GM12878 (cell line): ENCODE results near the gene STAMBP.

Source experiments
- ATF7 ChIP-seq: fragments of 450-650 bp; IDR thresholded peaks from 2 replicates; pipeline ENCODE4 v1.6.1; 2016; ENCODE audit warnings: low read depth, mild to moderate bottlenecking
- CTCF ChIP-seq, 3 experiments: IDR thresholded peaks in 2 of 3; conservative IDR thresholded peaks in 1 of 3; 2 replicates each; pipeline ENCODE4 v1.5.1; 2011; ENCODE audit warnings: low read depth in 3 of 3, low read length in 3 of 3, mild to moderate bottlenecking in 3 of 3, control low read depth in 2 of 3, moderate library complexity in 2 of 3, inconsistent platforms in 1 of 3, mixed read lengths in 1 of 3; ENCODE audit not compliant: control insufficient read depth in 2 of 3, insufficient read depth in 1 of 3; ENCODE audit errors: extremely low read depth in 1 of 3
- EP300 ChIP-seq, 2 experiments: fragments of 150-350 bp in 1 of 2; IDR thresholded peaks; 2 replicates each; pipeline ENCODE4 v1.6.1; 2011 to 2012; ENCODE audit warnings: low read depth in 2 of 2, low read length in 2 of 2, borderline replicate concordance in 1 of 2, improper control_type of control experiment in 1 of 2, inconsistent platforms in 1 of 2; ENCODE audit not compliant: control insufficient read depth in 1 of 2
- EZH2 ChIP-seq: IDR thresholded peaks from 2 replicates; pipeline ENCODE4 v1.6.1; 2012; ENCODE audit warnings: low read depth, mild to moderate bottlenecking, control low read depth, inconsistent platforms, low read length, borderline replicate concordance; ENCODE audit not compliant: control insufficient read depth
- MXI1 ChIP-seq: fragments of 150-350 bp; IDR thresholded peaks from 2 replicates; pipeline ENCODE4 v1.6.1; 2011; ENCODE audit warnings: low read depth, mild to moderate bottlenecking, inconsistent platforms, low read length, improper control_type of control experiment
- POLR2A ChIP-seq: IDR thresholded peaks from 2 replicates; pipeline ENCODE4 v1.6.1; 2011; ENCODE audit warnings: low read depth, mild to moderate bottlenecking, low read length
- RBBP5 ChIP-seq: fragments of 200-600 bp; sonication (generic); conservative IDR thresholded peaks from 2 replicates; pipeline ENCODE4 v1.6.1; 2016
- TAF1 ChIP-seq: IDR thresholded peaks from 2 replicates; pipeline ENCODE4 v1.6.1; 2011; ENCODE audit warnings: mild to moderate bottlenecking, low read depth, low read length, borderline replicate concordance
- TCF7 ChIP-seq: IDR thresholded peaks from 2 replicates; pipeline ENCODE4 v1.6.1; 2014; ENCODE audit warnings: antibody characterized with exemption, borderline replicate concordance
- ZNF592 ChIP-seq: fragments of 450-650 bp; IDR thresholded peaks from 2 replicates; pipeline ENCODE4 v1.6.1; 2017; ENCODE audit warnings: mild to moderate bottlenecking, moderate library complexity

DNA sequence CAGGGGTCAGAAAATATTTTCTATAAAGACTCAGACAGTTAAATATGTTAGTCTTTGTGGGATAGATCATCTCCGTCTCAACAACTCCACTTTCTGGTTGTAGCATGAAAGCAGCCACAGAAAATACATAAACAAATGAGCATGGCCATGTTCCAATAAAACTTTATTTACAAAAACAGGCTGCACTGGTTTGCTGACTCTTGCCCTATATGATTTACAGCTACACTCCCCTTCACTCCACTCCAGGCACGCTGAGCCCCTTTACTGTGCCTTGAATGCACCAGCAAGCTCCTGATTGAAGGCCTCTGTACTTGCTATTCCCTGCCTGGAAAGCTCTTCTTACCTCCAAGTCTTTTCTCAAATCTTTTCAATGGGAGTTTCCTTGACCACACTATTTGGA lies 5.8 kb upstream of the STAMBP start:
- no peak for TF ChIP-seq ZNF592
- TF ChIP-seq CTCF (IDR thresholded peaks at IDR 0.05 in 2 of 3, conservative IDR thresholded peaks at IDR 0.05 in 1 of 3; ENCODE audit: control insufficient read depth in 2 of 3, extremely low read depth in 1 of 3, insufficient read depth in 1 of 3, low read depth in 3 of 3, low read length in 3 of 3), result no peak
- TF ChIP-seq ATF7, result no peak
- no peak for TF ChIP-seq MXI1
- TF ChIP-seq EZH2, result no peak
- TF ChIP-seq TAF1, result no peak
- no peak for TF ChIP-seq EP300 (IDR thresholded peaks at IDR 0.05; ENCODE audit: borderline replicate concordance in 1 of 2, control insufficient read depth in 1 of 2, low read depth in 2 of 2, low read length in 2 of 2)
- no peak for TF ChIP-seq TCF7
- no peak for TF ChIP-seq POLR2A
- TF ChIP-seq RBBP5, result no peak
